Fibroblast of pulmonary artery (primary cell): ENCODE measurements around the gene ZNF511.

Experiments used
- DNase-seq: peaks from one replicate; pipeline ENCODE4 v3.0.0-alpha.2; 2010; ENCODE audit warnings: low read depth
- H3K4me3 ChIP-seq: replicated peaks from 2 replicates; pipeline ENCODE4 v1.5.1; 2011; ENCODE audit warnings: low read depth, mild to moderate bottlenecking, control low read depth, low read length, moderate library complexity
- CTCF ChIP-seq: IDR thresholded peaks from 2 replicates; pipeline ENCODE4 v1.5.1; 2011; ENCODE audit warnings: mild to moderate bottlenecking, control low read depth, low read length, inconsistent platforms; ENCODE audit errors: missing control alignments

The ZNF511 gene

GRCh38 chr10:133350950-133351329, 42.2 kb downstream of the ZNF511 start:
- H3K4me3 ChIP-seq, result no peak overlapping the region
- no peak for TF ChIP-seq CTCF
- no peak for DNase-seq

GRCh38 chr10:133351408-133352318, 42.9 kb downstream of the ZNF511 start:
- no peak for TF ChIP-seq CTCF
- no peak overlapping the region for H3K4me3 ChIP-seq
- DNase-seq, result no peak

GRCh38 chr10:133353202-133353959, 44.7 kb downstream of the ZNF511 start:
- no peak overlapping the region for H3K4me3 ChIP-seq
- no peak for TF ChIP-seq CTCF
- no peak for DNase-seq

GRCh38 chr10:133353988-133354605, 45.4 kb downstream of the ZNF511 start:
- TF ChIP-seq CTCF, result no peak
- DNase-seq, result no peak
- H3K4me3 ChIP-seq, result no peak overlapping the region

GRCh38 chr10:133354672-133355240, 46.0 kb downstream of the ZNF511 start:
- H3K4me3 ChIP-seq, result no peak overlapping the region
- no peak for DNase-seq
- no peak for TF ChIP-seq CTCF

- no peak overlapping the region for H3K4me3 ChIP-seq
- no peak for TF ChIP-seq CTCF
- DNase-seq, result no peak
These were observed 46.6 kb downstream of the ZNF511 start for GRCh38 chr10:133355266-133355665.
